ENCODE results near the gene NPHP4.

GRCh38 chr1:5939271-5940170 lies 52.7 kb downstream of the NPHP4 start:
- TF ChIP-seq RFX5 (IDR thresholded peaks at IDR 0.05; ENCODE audit: low read depth, low read length) (no peak), SNAPC5 (CRISPR knock-in tag; IDR thresholded peaks at IDR 0.05) (no peak)
- TF ChIP-seq, protein P1, sequence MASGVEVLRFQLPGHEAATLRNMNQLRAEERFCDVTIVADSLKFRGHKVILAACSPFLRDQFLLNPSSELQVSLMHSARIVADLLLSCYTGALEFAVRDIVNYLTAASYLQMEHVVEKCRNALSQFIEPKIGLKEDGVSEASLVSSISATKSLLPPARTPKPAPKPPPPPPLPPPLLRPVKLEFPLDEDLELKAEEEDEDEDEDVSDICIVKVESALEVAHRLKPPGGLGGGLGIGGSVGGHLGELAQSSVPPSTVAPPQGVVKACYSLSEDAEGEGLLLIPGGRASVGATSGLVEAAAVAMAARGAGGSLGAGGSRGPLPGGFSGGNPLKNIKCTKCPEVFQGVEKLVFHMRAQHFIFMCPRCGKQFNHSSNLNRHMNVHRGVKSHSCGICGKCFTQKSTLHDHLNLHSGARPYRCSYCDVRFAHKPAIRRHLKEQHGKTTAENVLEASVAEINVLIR (CRISPR knock-in tag; IDR thresholded peaks at IDR 0.05) = no peak
- TF ChIP-seq, protein P2, sequence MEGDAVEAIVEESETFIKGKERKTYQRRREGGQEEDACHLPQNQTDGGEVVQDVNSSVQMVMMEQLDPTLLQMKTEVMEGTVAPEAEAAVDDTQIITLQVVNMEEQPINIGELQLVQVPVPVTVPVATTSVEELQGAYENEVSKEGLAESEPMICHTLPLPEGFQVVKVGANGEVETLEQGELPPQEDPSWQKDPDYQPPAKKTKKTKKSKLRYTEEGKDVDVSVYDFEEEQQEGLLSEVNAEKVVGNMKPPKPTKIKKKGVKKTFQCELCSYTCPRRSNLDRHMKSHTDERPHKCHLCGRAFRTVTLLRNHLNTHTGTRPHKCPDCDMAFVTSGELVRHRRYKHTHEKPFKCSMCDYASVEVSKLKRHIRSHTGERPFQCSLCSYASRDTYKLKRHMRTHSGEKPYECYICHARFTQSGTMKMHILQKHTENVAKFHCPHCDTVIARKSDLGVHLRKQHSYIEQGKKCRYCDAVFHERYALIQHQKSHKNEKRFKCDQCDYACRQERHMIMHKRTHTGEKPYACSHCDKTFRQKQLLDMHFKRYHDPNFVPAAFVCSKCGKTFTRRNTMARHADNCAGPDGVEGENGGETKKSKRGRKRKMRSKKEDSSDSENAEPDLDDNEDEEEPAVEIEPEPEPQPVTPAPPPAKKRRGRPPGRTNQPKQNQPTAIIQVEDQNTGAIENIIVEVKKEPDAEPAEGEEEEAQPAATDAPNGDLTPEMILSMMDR (IDR thresholded peaks at IDR 0.05 in 2 of 3, conservative IDR thresholded peaks at IDR 0.05 in 1 of 3; ENCODE audit: insufficient read depth in 2 of 3, low read depth in 1 of 3, low read length in 3 of 3) = no peak
